Large intestine (tissue), 3 donors: Measurements from ENCODE around the gene SP6. TPM values are rescaled to one million over a fixed set of nuclear protein-coding genes. Genes with fewer than 3 reads are reported as not detected.

Experiments used
- DNase-seq, 2 donors: peaks; one replicate each; pipeline versions ENCODE4 v3.0.0 to v3.0.0-alpha.2; 2013
- H3K27ac ChIP-seq: one replicate; pipeline ENCODE4 v1.5.1; 2013; ENCODE audit warnings: low read length
- H3K27me3 ChIP-seq: 2 replicates; pipeline ENCODE4 v1.6.1; 2013; ENCODE audit warnings: low read length; ENCODE audit not compliant: control insufficient read depth, insufficient read depth
- H3K36me3 ChIP-seq: 2 replicates; pipeline ENCODE4 v1.6.1; 2013; ENCODE audit warnings: low read length; ENCODE audit not compliant: control insufficient read depth, insufficient read depth
- H3K4me1 ChIP-seq: one replicate; pipeline ENCODE4 v1.6.1; 2013; ENCODE audit warnings: low read length; ENCODE audit not compliant: control insufficient read depth, insufficient read depth
- H3K4me3 ChIP-seq: one replicate; pipeline ENCODE4 v1.5.1; 2013; ENCODE audit warnings: low read length
- H3K9me3 ChIP-seq: one replicate; pipeline ENCODE4 v1.6.1; 2013; ENCODE audit warnings: mild to moderate bottlenecking, low read depth, low read length, moderate library complexity; ENCODE audit not compliant: control insufficient read depth
- WGBS: methylation state at CpG from one replicate; pipeline ENCODE4 v1.1.5; 2013; ENCODE audit warnings: low lambda C conversion rate; ENCODE audit not compliant: insufficient coverage; 5-methylcytosine and 5-hydroxymethylcytosine counted together
- polyA plus RNA-seq: library from polyadenylated mRNA; unstranded; fragments of 120-200 nt; gene quantifications from one replicate; pipeline ENCODE4 v1.2.1, GENCODE V29; 2013

SP6 gene
- polyA plus RNA-seq, 1 donor: 1.4 TPM

GRCh38 chr17:47891545-47892088 is 40.7 kb upstream of the SP6 start:
- Histone ChIP-seq H3K4me1 (peaks cover 2% of the 10 kb centered on the region), H3K27ac (no peak overlapping the region), H3K9me3 (no peaks in the 10 kb centered on the region), H3K27me3 (no peaks in the 10 kb centered on the region), H3K4me3 (no peak overlapping the region), H3K36me3 (no peaks in the 10 kb centered on the region)
- DNase-seq: no peak
- 100% methylated on average over 1 of the region's 4 CpGs for WGBS

DNA sequence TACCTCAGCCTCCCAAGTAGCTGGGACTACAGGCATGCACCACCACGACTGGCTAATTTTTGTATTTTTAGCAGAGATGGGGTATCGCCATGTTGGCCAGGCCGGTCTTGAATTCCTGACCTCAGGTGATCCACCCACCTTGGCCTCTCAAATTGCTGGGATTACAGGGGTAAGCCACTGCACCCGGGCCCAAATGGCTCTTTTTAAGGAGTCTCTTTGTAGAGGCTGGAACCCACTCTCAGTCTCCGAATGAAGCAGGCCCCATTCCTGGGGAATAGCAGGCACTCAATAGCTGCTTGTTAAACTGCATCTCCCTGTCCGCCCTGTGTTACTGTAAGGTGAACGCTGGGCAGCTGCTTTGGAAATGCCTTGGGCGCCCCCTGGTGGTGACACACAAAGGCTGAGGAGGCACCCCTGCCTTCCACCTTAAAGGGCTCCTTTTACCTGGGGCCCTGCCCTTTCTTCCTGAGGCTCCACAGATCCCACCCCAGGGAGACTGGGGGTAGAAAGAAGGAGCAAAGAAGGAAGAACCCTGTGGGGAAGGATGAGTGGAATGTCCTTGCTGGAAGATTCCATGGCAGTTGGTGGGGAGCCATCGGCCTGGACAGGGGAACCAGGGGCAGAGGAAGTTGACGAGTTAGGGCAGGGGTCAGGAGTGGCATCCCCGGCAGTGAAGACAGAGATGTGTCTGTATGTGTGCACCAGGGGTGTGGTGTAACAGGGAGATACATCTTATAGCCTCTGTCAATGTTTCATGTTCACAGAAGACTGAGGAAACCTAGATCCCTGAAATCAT is 39.0 kb upstream of the SP6 start:
- Histone ChIP-seq H3K36me3 (no peaks in the 10 kb centered on the region), H3K4me1 (peaks cover 18% of the 10 kb centered on the region), H3K27ac (no peak overlapping the region), H3K4me3 (no peak overlapping the region), H3K9me3 (no peaks in the 10 kb centered on the region), H3K27me3 (no peaks in the 10 kb centered on the region)
- no CpG with 5 or more reads among the region's 11 CpGs for WGBS
- DNase-seq: peak; percentile 73 to 78

DNA sequence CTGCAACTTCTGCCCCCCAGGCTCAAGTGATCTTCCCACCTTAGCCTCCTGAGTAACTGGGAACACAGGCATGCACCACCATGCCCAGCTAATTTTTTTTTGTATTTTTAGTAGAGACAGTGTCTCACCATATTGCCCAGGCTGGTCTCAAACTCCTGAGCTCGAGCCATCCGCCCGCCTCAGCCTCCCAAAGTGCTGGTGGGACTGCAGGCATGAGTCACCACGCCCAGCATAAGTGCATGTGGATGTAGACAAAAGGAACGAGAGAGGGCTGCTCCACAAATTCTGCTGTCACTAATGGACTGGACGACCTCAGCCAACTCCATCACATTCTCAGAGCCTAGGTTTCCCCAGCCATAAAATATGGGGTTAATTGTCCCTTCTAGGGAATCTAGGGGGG is 37.3 kb upstream of the SP6 start:
- Histone ChIP-seq H3K9me3 (no peaks in the 10 kb centered on the region), H3K27me3 (no peaks in the 10 kb centered on the region), H3K4me1 (peaks cover 34% of the 10 kb centered on the region), H3K4me3 (no peak overlapping the region), H3K27ac (no peak overlapping the region), H3K36me3 (no peaks in the 10 kb centered on the region)
- DNase-seq: no peak
- no CpG with 5 or more reads among the region's 6 CpGs for WGBS

DNA sequence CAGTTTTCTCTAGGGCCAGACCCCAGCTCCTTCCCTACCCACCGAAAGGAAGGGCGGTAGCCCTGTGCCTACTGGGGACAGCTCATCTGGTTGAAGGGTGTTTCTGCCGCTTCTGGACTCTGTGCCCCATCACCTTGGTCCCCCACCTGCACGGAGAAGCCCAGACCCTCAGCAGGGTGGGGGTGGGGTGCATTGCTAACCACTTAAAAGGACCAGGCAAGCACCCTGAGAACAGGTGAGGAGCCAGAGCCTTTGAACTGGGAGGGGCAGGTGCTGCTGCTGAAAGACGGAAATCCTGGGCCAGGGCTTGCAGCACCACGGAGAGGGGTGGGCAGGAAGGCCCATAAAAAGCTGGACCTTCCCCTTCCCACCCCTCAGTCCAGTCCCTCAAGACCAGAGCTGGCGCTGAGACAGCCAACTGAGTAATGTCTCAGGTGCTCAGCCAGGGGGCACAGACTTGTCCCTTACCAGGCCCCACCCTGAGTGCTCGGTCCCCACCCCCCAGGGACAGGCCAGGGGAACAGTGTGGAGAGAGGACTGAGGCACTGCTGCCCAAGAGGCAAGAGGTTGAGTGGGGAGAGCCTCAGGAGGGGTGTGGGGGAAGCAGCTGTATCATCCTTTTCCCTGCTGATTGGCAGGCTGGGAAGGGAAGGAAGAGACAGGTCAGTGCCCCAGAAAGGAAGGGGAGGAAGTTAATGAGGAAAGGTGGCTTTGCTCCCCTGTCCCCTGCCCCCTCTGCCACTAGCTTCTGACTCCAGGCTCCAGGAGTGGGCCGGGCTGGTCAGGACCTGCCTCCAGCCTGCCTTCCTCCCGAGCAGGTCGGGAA is 34.2 kb upstream of the SP6 start:
- Histone ChIP-seq H3K27me3 (no peaks in the 10 kb centered on the region), H3K36me3 (no peaks in the 10 kb centered on the region), H3K4me3 (no peak overlapping the region), H3K4me1 (peaks cover 62% of the 10 kb centered on the region), H3K9me3 (no peaks in the 10 kb centered on the region), H3K27ac (peak overlapping the region; percentile 73)
- DNase-seq: peak; percentile 66 to 87
- no CpG with 5 or more reads among the region's 11 CpGs for WGBS

GRCh38 chr17:47884427-47884740 is 33.4 kb upstream of the SP6 start:
- H3K4me3 ChIP-seq: no peak overlapping the region
- H3K27me3 ChIP-seq: no peaks in the 10 kb centered on the region
- peaks cover 63% of the 10 kb centered on the region for H3K4me1 ChIP-seq
- no peaks in the 10 kb centered on the region for H3K9me3 ChIP-seq
- no CpG with 5 or more reads among the region's 5 CpGs for WGBS
- no peak for DNase-seq
- H3K36me3 ChIP-seq: no peaks in the 10 kb centered on the region
- peak overlapping the region; percentile 73 for H3K27ac ChIP-seq

- DNase-seq: peak; percentile 72 to 89
- Histone ChIP-seq H3K4me1 (peaks cover 67% of the 10 kb centered on the region), H3K27ac (peak overlapping the region; percentile 73), H3K36me3 (no peaks in the 10 kb centered on the region), H3K4me3 (no peak overlapping the region), H3K27me3 (no peaks in the 10 kb centered on the region), H3K9me3 (no peaks in the 10 kb centered on the region)
- WGBS: no CpG with 5 or more reads among the region's 9 CpGs
Measured at GRCh38 chr17:47883589-47884426, 32.8 kb upstream of the SP6 start.

GRCh38 chr17:47882695-47883588 is 32.0 kb upstream of the SP6 start:
- peak overlapping the region; percentile 73 for H3K27ac ChIP-seq
- peaks cover 76% of the 10 kb centered on the region for H3K4me1 ChIP-seq
- no peaks in the 10 kb centered on the region for H3K9me3 ChIP-seq
- H3K27me3 ChIP-seq: peaks cover 2% of the 10 kb centered on the region
- DNase-seq: no peak
- no peaks in the 10 kb centered on the region for H3K36me3 ChIP-seq
- no CpG with 5 or more reads among the region's 9 CpGs for WGBS
- H3K4me3 ChIP-seq: no peak overlapping the region

GRCh38 chr17:47882247-47882646 is 31.3 kb upstream of the SP6 start:
- Histone ChIP-seq H3K9me3 (no peaks in the 10 kb centered on the region), H3K27me3 (peaks cover 2% of the 10 kb centered on the region), H3K4me1 (peaks cover 83% of the 10 kb centered on the region), H3K4me3 (no peak overlapping the region), H3K36me3 (no peaks in the 10 kb centered on the region), H3K27ac (peak overlapping the region; percentile 34)
- DNase-seq: peak; percentile 37 to 76
- no CpG with 5 or more reads among the region's 7 CpGs for WGBS

- WGBS: 100% methylated on average over 2 of the region's 8 CpGs
- Histone ChIP-seq H3K27ac (no peak overlapping the region), H3K4me1 (peaks cover 66% of the 10 kb centered on the region), H3K9me3 (no peaks in the 10 kb centered on the region), H3K36me3 (no peaks in the 10 kb centered on the region), H3K27me3 (peaks cover 2% of the 10 kb centered on the region), H3K4me3 (no peak overlapping the region)
- DNase-seq: no peak
Measured at GRCh38 chr17:47879776-47880454, 29.0 kb upstream of the SP6 start.
